Measurements from ENCODE around the gene INTU.

INTU gene

GRCh38 chr4:127686658-127687057, 53.9 kb downstream of the INTU start:
- Histone ChIP-seq H3K4me1 (ENCODE audit: insufficient read depth, low read length, severe bottlenecking) (no peaks in the 10 kb centered on the region), H3K4me2 (ENCODE audit: low read length) (no peak overlapping the region), H3K36me3 (ENCODE audit: insufficient read depth, low read length) (no peaks in the 10 kb centered on the region), H3K79me2 (ENCODE audit: insufficient read depth, low read length) (no peaks in the 10 kb centered on the region), H3K9me3 (ENCODE audit: low read length) (no peaks in the 10 kb centered on the region), H2AFZ (ENCODE audit: low read length) (no peak overlapping the region), H3K27me3 (ENCODE audit: insufficient read depth, low read length) (no peaks in the 10 kb centered on the region), H3K9me2 (ENCODE audit: low read depth, low read length) (no peaks in the 10 kb centered on the region), H3K4me3 (ENCODE audit: low read depth, low read length, poor library complexity, severe bottlenecking) (no peak overlapping the region), H3K9ac (ENCODE audit: low read length) (no peak overlapping the region), H3F3A (ENCODE audit: insufficient read depth, low read length) (no peaks in the 10 kb centered on the region), H3K27ac (ENCODE audit: low read depth, low read length, poor library complexity, severe bottlenecking) (no peak overlapping the region), H4K20me1 (ENCODE audit: insufficient read depth, low read length) (no peaks in the 10 kb centered on the region)
- TF ChIP-seq, protein P1, sequence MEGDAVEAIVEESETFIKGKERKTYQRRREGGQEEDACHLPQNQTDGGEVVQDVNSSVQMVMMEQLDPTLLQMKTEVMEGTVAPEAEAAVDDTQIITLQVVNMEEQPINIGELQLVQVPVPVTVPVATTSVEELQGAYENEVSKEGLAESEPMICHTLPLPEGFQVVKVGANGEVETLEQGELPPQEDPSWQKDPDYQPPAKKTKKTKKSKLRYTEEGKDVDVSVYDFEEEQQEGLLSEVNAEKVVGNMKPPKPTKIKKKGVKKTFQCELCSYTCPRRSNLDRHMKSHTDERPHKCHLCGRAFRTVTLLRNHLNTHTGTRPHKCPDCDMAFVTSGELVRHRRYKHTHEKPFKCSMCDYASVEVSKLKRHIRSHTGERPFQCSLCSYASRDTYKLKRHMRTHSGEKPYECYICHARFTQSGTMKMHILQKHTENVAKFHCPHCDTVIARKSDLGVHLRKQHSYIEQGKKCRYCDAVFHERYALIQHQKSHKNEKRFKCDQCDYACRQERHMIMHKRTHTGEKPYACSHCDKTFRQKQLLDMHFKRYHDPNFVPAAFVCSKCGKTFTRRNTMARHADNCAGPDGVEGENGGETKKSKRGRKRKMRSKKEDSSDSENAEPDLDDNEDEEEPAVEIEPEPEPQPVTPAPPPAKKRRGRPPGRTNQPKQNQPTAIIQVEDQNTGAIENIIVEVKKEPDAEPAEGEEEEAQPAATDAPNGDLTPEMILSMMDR (IDR thresholded peaks at IDR 0.05; ENCODE audit: low read length): no peak
- no peak for TF ChIP-seq EZH2 (IDR thresholded peaks at IDR 0.05; ENCODE audit: borderline replicate concordance, low read length)

GRCh38 chr4:127687580-127687979, 54.8 kb downstream of the INTU start:
- H3K4me1 ChIP-seq (ENCODE audit: insufficient read depth, low read length, severe bottlenecking): no peaks in the 10 kb centered on the region
- H3K9ac ChIP-seq (ENCODE audit: low read length): no peak overlapping the region
- no peaks in the 10 kb centered on the region for H3K36me3 ChIP-seq (ENCODE audit: insufficient read depth, low read length)
- TF ChIP-seq, protein P1 (IDR thresholded peaks at IDR 0.05; ENCODE audit: low read length): no peak
- no peak for TF ChIP-seq EZH2 (IDR thresholded peaks at IDR 0.05; ENCODE audit: borderline replicate concordance, low read length)
- H3K27me3 ChIP-seq (ENCODE audit: insufficient read depth, low read length): no peaks in the 10 kb centered on the region
- H3K79me2 ChIP-seq (ENCODE audit: insufficient read depth, low read length): no peaks in the 10 kb centered on the region
- H3F3A ChIP-seq (ENCODE audit: insufficient read depth, low read length): no peaks in the 10 kb centered on the region
- H3K9me2 ChIP-seq (ENCODE audit: low read depth, low read length): no peaks in the 10 kb centered on the region
- no peaks in the 10 kb centered on the region for H3K9me3 ChIP-seq (ENCODE audit: low read length)
- H3K27ac ChIP-seq (ENCODE audit: low read depth, low read length, poor library complexity, severe bottlenecking): no peak overlapping the region
- no peak overlapping the region for H3K4me3 ChIP-seq (ENCODE audit: low read depth, low read length, poor library complexity, severe bottlenecking)
- H4K20me1 ChIP-seq (ENCODE audit: insufficient read depth, low read length): no peaks in the 10 kb centered on the region
- no peak overlapping the region for H2AFZ ChIP-seq (ENCODE audit: low read length)
- no peak overlapping the region for H3K4me2 ChIP-seq (ENCODE audit: low read length)

DNA sequence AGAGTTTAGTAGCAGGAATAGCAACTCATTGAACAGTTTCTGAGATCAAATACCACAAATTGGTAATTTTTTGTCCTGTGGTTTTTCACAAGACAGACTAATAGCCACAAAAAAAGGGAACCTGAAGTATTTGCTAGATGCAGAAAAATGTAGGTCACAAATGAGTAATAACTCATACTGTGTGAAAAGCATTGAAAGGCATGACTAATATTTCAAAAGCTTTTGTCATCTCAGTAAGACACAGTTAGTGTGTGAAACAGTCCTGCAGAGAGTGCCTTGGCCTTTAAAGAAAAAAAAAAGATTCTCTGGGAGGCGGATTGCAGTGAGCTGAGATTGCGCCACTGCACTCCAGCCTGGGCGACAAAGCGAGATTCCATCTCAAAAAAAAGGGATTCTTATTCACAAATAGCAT, 66.0 kb downstream of the INTU start:
- Histone ChIP-seq H3K9ac (ENCODE audit: low read length) (no peak overlapping the region), H3K9me3 (ENCODE audit: low read length) (no peaks in the 10 kb centered on the region), H3K27ac (ENCODE audit: low read depth, low read length, poor library complexity, severe bottlenecking) (no peak overlapping the region), H3F3A (ENCODE audit: insufficient read depth, low read length) (no peaks in the 10 kb centered on the region), H4K20me1 (ENCODE audit: insufficient read depth, low read length) (no peaks in the 10 kb centered on the region), H3K27me3 (ENCODE audit: insufficient read depth, low read length) (no peaks in the 10 kb centered on the region), H3K4me1 (ENCODE audit: insufficient read depth, low read length, severe bottlenecking) (no peaks in the 10 kb centered on the region), H3K79me2 (ENCODE audit: insufficient read depth, low read length) (no peaks in the 10 kb centered on the region), H3K4me2 (ENCODE audit: low read length) (no peak overlapping the region), H3K36me3 (ENCODE audit: insufficient read depth, low read length) (no peaks in the 10 kb centered on the region), H3K4me3 (ENCODE audit: low read depth, low read length, poor library complexity, severe bottlenecking) (no peak overlapping the region), H3K9me2 (ENCODE audit: low read depth, low read length) (no peaks in the 10 kb centered on the region), H2AFZ (ENCODE audit: low read length) (no peak overlapping the region)
- TF ChIP-seq, protein P1 (IDR thresholded peaks at IDR 0.05; ENCODE audit: low read length): no peak
- TF ChIP-seq EZH2 (IDR thresholded peaks at IDR 0.05; ENCODE audit: borderline replicate concordance, low read length): no peak

All from OCI-LY1 (cell line).